GM19397 (cell line): ENCODE data around the gene ABCB9.
"Not testable (repeated sequence)": the region's sequence is repeated elsewhere in the genome, so short reads cannot be mapped to it uniquely, and the experiment has no call there.

Experiments
- ATAC-seq: cut with Tn5 transposase; IDR thresholded peaks from one replicate; pipeline ENCODE4 v1.9.1; 2021; ENCODE audit warnings: mild to moderate bottlenecking, moderate library complexity; ENCODE audit not compliant: unreplicated experiment

The ABCB9 gene

GRCh38 chr12:122965851-122966742 is at the start of gene ABCB9:
ABCB9 (minus strand) TSS chr12:122966463; CDS start chr12:122960235, 6,228 bp downstream.
- peak; percentile 72 for ATAC-seq

- ATAC-seq, result not testable (repeated sequence)
These were observed 48.2 kb upstream of the ABCB9 start for GRCh38 chr12:123014473-123014872.

GRCh38 chr12:123013185-123014095 is 47.2 kb upstream of the ABCB9 start:
- no peak for ATAC-seq

- no peak for ATAC-seq
These were observed 45.4 kb upstream of the ABCB9 start for GRCh38 chr12:123011701-123012100.

GRCh38 chr12:123010681-123011080 is 44.4 kb upstream of the ABCB9 start:
- ATAC-seq, result no peak

- no peak for ATAC-seq
These were observed 43.8 kb upstream of the ABCB9 start for GRCh38 chr12:123010110-123010509.

- ATAC-seq, result no peak
These were observed 40.7 kb upstream of the ABCB9 start for GRCh38 chr12:123006977-123007376.

GRCh38 chr12:123005081-123005626 is 38.9 kb upstream of the ABCB9 start:
- ATAC-seq, result no peak

- ATAC-seq, result no peak
These were observed 38.0 kb upstream of the ABCB9 start for GRCh38 chr12:123004287-123004686.

GRCh38 chr12:123003257-123003656 is 37.0 kb upstream of the ABCB9 start:
- ATAC-seq, result no peak

- ATAC-seq, result no peak
These were observed 35.2 kb upstream of the ABCB9 start for GRCh38 chr12:123001464-123001863.

GRCh38 chr12:123000578-123000977 is 34.3 kb upstream of the ABCB9 start:
- ATAC-seq, result no peak

GRCh38 chr12:122999986-123000420 is 33.7 kb upstream of the ABCB9 start:
- no peak for ATAC-seq

- no peak for ATAC-seq
These were observed 33.1 kb upstream of the ABCB9 start for GRCh38 chr12:122999196-122999946.

- ATAC-seq, result no peak
These were observed 32.1 kb upstream of the ABCB9 start for GRCh38 chr12:122998316-122998715.

- no peak for ATAC-seq
These were observed 31.3 kb upstream of the ABCB9 start for GRCh38 chr12:122997343-122998250.

GRCh38 chr12:122996621-122997342 is 30.5 kb upstream of the ABCB9 start:
- ATAC-seq, result no peak

GRCh38 chr12:122996188-122996601 is 29.9 kb upstream of the ABCB9 start:
- ATAC-seq, result no peak
